GM12878 (cell line): ENCODE data around the gene NBPF1. TPM values are rescaled to one million over a fixed set of nuclear protein-coding genes. Genes with fewer than 3 reads are reported as not detected.
"Not testable (repeated sequence)": the region's sequence is repeated elsewhere in the genome, so short reads cannot be mapped to it uniquely, and the experiment has no call there.

Experiments
- ATAC-seq: fragments of 200-7000 bp; cut with Tn5 transposase; 3 replicates; pipeline ENCODE4 v1.9.1; 2020; ENCODE audit warnings: mild to moderate bottlenecking, moderate library complexity
- BruUV-seq: library from RNA; stranded (reverse); fragments of 400-500 nt; replicated peaks from 2 replicates; lab custom pipeline; 2021; lab: Mats Ljungman, UMichigan
- CTCF ChIA-PET: fragments of 300-600 bp; sonication (Branson Sonifier 250); formaldehyde crosslinking; extraction: SDS; loops from one replicate; lab custom pipeline; 2021; ENCODE audit warnings: inconsistent platforms; lab: Yijun Ruan, JAX
- POLR2A ChIA-PET: fragments of 350-600 bp; formaldehyde crosslinking; extraction: SDS; loops from one replicate; lab custom pipeline; 2021; ENCODE audit warnings: inconsistent platforms; lab: Charles Lee
- RAD21 ChIA-PET: fragments of 300-600 bp; sonication (Branson Sonifier 250); formaldehyde crosslinking; loops from one replicate; lab custom pipeline; 2023; ENCODE audit warnings: antibody characterized with exemption; ENCODE audit not compliant: unreplicated experiment; lab: Charles Lee
- SMC1A ChIA-PET: fragments of 300-600 bp; sonication (Branson Sonifier 250); formaldehyde crosslinking; loops from one replicate; lab custom pipeline; 2023; ENCODE audit not compliant: unreplicated experiment, uncharacterized antibody; lab: Charles Lee
- DNase-seq: peaks from one replicate; pipeline ENCODE4 v3.0.0-alpha.2; 2011; ENCODE audit warnings: low read depth, low spot score
- FAIRE-seq: peaks from 3 replicates; lab custom pipeline; 2011; peaks lifted over from hg19 to GRCh38; lab: Jason Lieb, UNC
- H2AFZ ChIP-seq: 2 replicates; pipeline ENCODE4 v1.6.0; 2011; ENCODE audit warnings: low read depth, low read length, control low read depth; ENCODE audit not compliant: control insufficient read depth
- H3K27ac ChIP-seq: 2 replicates; pipeline ENCODE4 v1.5.1; 2011; ENCODE audit warnings: control low read depth; ENCODE audit not compliant: control insufficient read depth, insufficient read depth
- H3K27me3 ChIP-seq, 2 experiments: replicated peaks in 1 of 2; 2 replicates each; pipeline versions ENCODE4 v1.6.0 to v1.6.1; 2011; ENCODE audit warnings: low read length in 1 of 2; ENCODE audit not compliant: control insufficient read depth in 2 of 2, insufficient read depth in 2 of 2
- H3K36me3 ChIP-seq, 2 experiments: 2 replicates each; pipeline ENCODE4 v1.5.1; 2011; ENCODE audit warnings: low read length in 1 of 2; ENCODE audit not compliant: control insufficient read depth in 2 of 2, insufficient read depth in 2 of 2
- H3K4me1 ChIP-seq: 2 replicates; pipeline ENCODE4 v1.6.1; 2011; ENCODE audit warnings: mild to moderate bottlenecking, low read length, moderate library complexity, mixed read lengths; ENCODE audit not compliant: control insufficient read depth, insufficient read depth
- H3K4me2 ChIP-seq: 2 replicates; pipeline ENCODE4 v1.6.0; 2011; ENCODE audit warnings: control low read depth; ENCODE audit not compliant: control insufficient read depth, insufficient read depth
- H3K4me3 ChIP-seq: fragments of 200-600 bp; sonication (generic); 2 replicates; pipeline ENCODE4 v1.5.1; 2016
- H3K79me2 ChIP-seq: 2 replicates; pipeline ENCODE4 v1.6.0; 2011; ENCODE audit warnings: low read length; ENCODE audit not compliant: control insufficient read depth, insufficient read depth
- H3K9ac ChIP-seq: 2 replicates; pipeline ENCODE4 v1.8.0; 2011; ENCODE audit warnings: low read length, control low read depth, mixed read lengths; ENCODE audit not compliant: control insufficient read depth, insufficient read depth
- H3K9me3 ChIP-seq: replicated peaks from 3 replicates; pipeline ENCODE4 v1.5.1; 2011; ENCODE audit warnings: mild to moderate bottlenecking, low read length; ENCODE audit not compliant: control insufficient read depth, insufficient read depth
- H4K20me1 ChIP-seq: 2 replicates; pipeline ENCODE4 v1.6.0; 2011; ENCODE audit not compliant: control insufficient read depth, insufficient read depth
- EP300 ChIP-seq, 2 experiments: fragments of 150-350 bp in 1 of 2; IDR thresholded peaks; 2 replicates each; pipeline ENCODE4 v1.6.1; 2011 to 2012; ENCODE audit warnings: low read depth in 2 of 2, low read length in 2 of 2, borderline replicate concordance in 1 of 2, improper control_type of control experiment in 1 of 2, inconsistent platforms in 1 of 2; ENCODE audit not compliant: control insufficient read depth in 1 of 2
- ESRRA ChIP-seq: IDR thresholded peaks from 2 replicates; pipeline ENCODE4 v1.6.1; 2012; ENCODE audit warnings: mild to moderate bottlenecking, low read length, improper control_type of control experiment
- HDGF ChIP-seq: fragments of 450-650 bp; IDR thresholded peaks from 2 replicates; pipeline ENCODE4 v1.6.1; 2016; ENCODE audit warnings: antibody characterized with exemption
- IRF5 ChIP-seq: fragments of 450-650 bp; IDR thresholded peaks from 2 replicates; pipeline ENCODE4 v1.6.1; 2017; ENCODE audit warnings: borderline replicate concordance
- NBN ChIP-seq: fragments of 450-650 bp; IDR thresholded peaks from 2 replicates; pipeline ENCODE4 v1.6.1; 2016
- NR2C2 ChIP-seq: IDR thresholded peaks from 2 replicates; pipeline ENCODE4 v1.6.1; 2011; ENCODE audit warnings: borderline replicate concordance, low read depth; ENCODE audit not compliant: control insufficient read depth, insufficient read length
- PAX5 ChIP-seq: IDR thresholded peaks from 2 replicates; pipeline ENCODE4 v1.6.1; 2011; ENCODE audit warnings: low read depth, low read length, borderline replicate concordance
- SIX5 ChIP-seq: IDR thresholded peaks from 2 replicates; pipeline ENCODE4 v1.6.1; 2011; ENCODE audit warnings: mild to moderate bottlenecking, low read depth, low read length, moderate library complexity; ENCODE audit not compliant: severe bottlenecking
- SREBF2 ChIP-seq: IDR thresholded peaks from 2 replicates; pipeline ENCODE4 v1.6.1; 2012; ENCODE audit warnings: mild to moderate bottlenecking, low read length
- WGBS: methylation state at CpG from one replicate; pipeline ENCODE4 v1.1.6; 2016; ENCODE audit warnings: low lambda C conversion rate; ENCODE audit not compliant: insufficient replicate concordance, insufficient coverage; ENCODE audit errors: missing lambda C conversion rate; 5-methylcytosine and 5-hydroxymethylcytosine counted together
- in situ Hi-C: fragments of 300-500 bp; cut with MboI; formaldehyde crosslinking; loops from 9 replicates; pipeline ENCODE4 v1.14.3; 2018; ENCODE audit warnings: mixed read lengths
- intact Hi-C: fragments of 100-400 bp; cut with micrococcal nuclease; formaldehyde crosslinking; loops from one replicate; pipeline ENCODE4 v1.14.2; 2022; ENCODE audit not compliant: unreplicated experiment
- polyA plus RNA-seq, 11 experiments: library from polyadenylated mRNA; depleted of rRNA in 4 of 11; unstranded in 6 of 11; stranded (reverse) in 5 of 11; fragments of >200 nt; fragmentation: Nextera tagmentation in 4 of 11; fragmentation: Illumina TruSeq in 1 of 11; extraction: Ambion mirVana in 4 of 11; extraction: Trizol in 1 of 11; gene quantifications; 1 replicate in 1 of 11; 2 replicates in 10 of 11; pipeline versions ENCODE4 v1.2.1 to v1.2.3, GENCODE V29; 2011 to 2016; ENCODE audit warnings: inconsistent platforms in 2 of 11, missing spikeins in 2 of 11, low read depth in 1 of 11
- total RNA-seq, 4 experiments: library from RNA; depleted of rRNA in 3 of 4; stranded (reverse); fragments of >200 nt in 3 of 4; fragmentation: Illumina TruSeq in 1 of 4; extraction: Trizol in 1 of 4; gene quantifications; 2 replicates each; pipeline versions ENCODE4 v1.2.1 to v1.2.3, GENCODE V29; 2013 to 2021

Gene NBPF1
- total and polyA plus RNA-seq, 10 of the 15 experiments (the other 5 are each of a cell fraction or from before 2014, with no cell fraction given), result 0.20 to 3.4 (median 0.71) TPM

- TF ChIP-seq ESRRA (no peak), IRF5 (no peak), NR2C2 (no peak), SIX5 (no peak), EP300 (IDR thresholded peaks at IDR 0.05; ENCODE audit: borderline replicate concordance in 1 of 2, control insufficient read depth in 1 of 2, low read depth in 2 of 2, low read length in 2 of 2) (no peak), HDGF (no peak), NBN (no peak), SREBF2 (no peak), PAX5 (no peak)
Observed at GRCh38 chr1:16621300-16621658, 7.9 kb upstream of the NBPF1 start (continued).

GRCh38 chr1:16619803-16620501, 6.6 kb upstream of the NBPF1 start:
- FAIRE-seq, H2AFZ ChIP-seq, H3K36me3 ChIP-seq, BruUV-seq, in situ Hi-C loops, ATAC-seq, H3K9ac ChIP-seq, POLR2A ChIA-PET, H4K20me1 ChIP-seq, H3K9me3 ChIP-seq, H3K4me1 ChIP-seq, H3K4me3 ChIP-seq, H3K79me2 ChIP-seq, H3K27ac ChIP-seq, H3K27me3 ChIP-seq, DNase-seq, H3K4me2 ChIP-seq: not testable (repeated sequence)
- 88% methylated on average over 21 of the region's 21 CpGs for WGBS
- intact Hi-C loops, result loop anchor here (5.0 kb wide), 1 partner anchor 427 kb away; no protein-coding TSS in a partner anchor
- ChIA-PET CTCF (interaction anchor here (0.8 to 3.4 kb wide), 12 partner anchors 8 to 426 kb away, joined by 3 to 40 read pairs (median 12); partner anchors contain the start of gene NBPF1), RAD21 (interaction anchor here (0.8 to 1.5 kb wide), 2 partner anchors 340 to 429 kb away, joined by 3 to 16 read pairs; no protein-coding TSS in a partner anchor), SMC1A (interaction anchor here (0.8 to 3.1 kb wide), 3 partner anchors 11 to 340 kb away, joined by 4 to 16 read pairs (median 5); no protein-coding TSS in a partner anchor)
